HL-60 (cell line): Measurements from ENCODE around the gene LIN52.

ENCODE experiments used
- GABPA ChIP-seq: IDR thresholded peaks from 2 replicates; pipeline ENCODE4 v1.6.1; 2012; ENCODE audit warnings: low read depth
- POLR2AphosphoS5 ChIP-seq: IDR thresholded peaks from 2 replicates; pipeline ENCODE4 v1.6.1; 2012; ENCODE audit warnings: low read depth
- TF ChIP-seq, protein P1 (sequence below): IDR thresholded peaks from one replicate; pipeline ENCODE4 v1.5.1; 2011; ENCODE audit warnings: low read length, control low read depth, inconsistent platforms; ENCODE audit not compliant: insufficient read depth
- TF ChIP-seq, protein P2 (sequence below): IDR thresholded peaks from 2 replicates; pipeline ENCODE4 v1.6.1; 2012; ENCODE audit warnings: low read depth; ENCODE audit not compliant: insufficient replicate concordance

DNA sequence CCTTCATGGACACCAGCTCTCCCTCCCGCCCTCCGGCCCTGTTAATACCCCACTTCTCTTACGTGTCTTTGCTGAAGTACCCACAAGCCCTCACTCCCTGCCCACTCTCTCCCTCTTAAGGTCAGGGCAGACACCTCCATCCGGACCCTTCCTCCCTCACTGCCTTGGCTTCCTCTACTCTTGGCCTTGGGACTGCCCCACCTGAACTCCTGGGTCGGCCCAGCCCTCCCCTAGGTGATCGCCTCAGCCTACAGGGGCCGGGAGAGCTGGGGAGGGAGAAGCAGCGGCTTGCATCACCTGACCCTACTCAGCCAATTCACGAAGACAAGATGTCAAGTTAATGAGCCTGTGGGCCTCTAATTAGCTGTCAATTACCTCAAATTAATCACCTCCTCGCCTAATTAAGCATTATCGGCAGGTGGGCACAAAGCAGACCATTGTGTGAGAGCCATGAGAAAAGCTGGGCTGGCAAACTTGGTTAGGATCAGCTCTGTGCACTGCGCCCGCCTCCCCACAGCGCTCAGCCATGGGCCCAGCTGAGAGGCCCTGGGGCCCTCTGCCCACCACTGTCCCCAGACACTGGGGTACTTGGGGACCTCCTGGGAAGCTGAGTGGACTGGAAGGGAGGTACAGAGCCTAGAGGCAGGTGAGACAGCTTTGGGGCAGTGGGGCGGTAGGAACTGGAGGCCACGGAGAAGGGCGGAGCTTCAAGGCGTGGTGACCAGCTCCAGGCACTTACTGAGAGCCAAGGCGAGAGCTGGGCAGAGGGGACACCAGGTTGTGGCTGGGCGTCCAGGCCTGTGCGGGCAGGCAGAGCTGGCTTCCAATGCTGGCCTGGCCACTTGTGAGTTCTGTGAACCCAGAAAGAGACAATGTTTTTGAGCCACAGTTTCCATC lies 129.4 kb downstream of the LIN52 start:
- TF ChIP-seq, protein P1, sequence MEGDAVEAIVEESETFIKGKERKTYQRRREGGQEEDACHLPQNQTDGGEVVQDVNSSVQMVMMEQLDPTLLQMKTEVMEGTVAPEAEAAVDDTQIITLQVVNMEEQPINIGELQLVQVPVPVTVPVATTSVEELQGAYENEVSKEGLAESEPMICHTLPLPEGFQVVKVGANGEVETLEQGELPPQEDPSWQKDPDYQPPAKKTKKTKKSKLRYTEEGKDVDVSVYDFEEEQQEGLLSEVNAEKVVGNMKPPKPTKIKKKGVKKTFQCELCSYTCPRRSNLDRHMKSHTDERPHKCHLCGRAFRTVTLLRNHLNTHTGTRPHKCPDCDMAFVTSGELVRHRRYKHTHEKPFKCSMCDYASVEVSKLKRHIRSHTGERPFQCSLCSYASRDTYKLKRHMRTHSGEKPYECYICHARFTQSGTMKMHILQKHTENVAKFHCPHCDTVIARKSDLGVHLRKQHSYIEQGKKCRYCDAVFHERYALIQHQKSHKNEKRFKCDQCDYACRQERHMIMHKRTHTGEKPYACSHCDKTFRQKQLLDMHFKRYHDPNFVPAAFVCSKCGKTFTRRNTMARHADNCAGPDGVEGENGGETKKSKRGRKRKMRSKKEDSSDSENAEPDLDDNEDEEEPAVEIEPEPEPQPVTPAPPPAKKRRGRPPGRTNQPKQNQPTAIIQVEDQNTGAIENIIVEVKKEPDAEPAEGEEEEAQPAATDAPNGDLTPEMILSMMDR, result no peak
- TF ChIP-seq POLR2AphosphoS5 (no peak), GABPA (no peak)
- TF ChIP-seq, protein P2, sequence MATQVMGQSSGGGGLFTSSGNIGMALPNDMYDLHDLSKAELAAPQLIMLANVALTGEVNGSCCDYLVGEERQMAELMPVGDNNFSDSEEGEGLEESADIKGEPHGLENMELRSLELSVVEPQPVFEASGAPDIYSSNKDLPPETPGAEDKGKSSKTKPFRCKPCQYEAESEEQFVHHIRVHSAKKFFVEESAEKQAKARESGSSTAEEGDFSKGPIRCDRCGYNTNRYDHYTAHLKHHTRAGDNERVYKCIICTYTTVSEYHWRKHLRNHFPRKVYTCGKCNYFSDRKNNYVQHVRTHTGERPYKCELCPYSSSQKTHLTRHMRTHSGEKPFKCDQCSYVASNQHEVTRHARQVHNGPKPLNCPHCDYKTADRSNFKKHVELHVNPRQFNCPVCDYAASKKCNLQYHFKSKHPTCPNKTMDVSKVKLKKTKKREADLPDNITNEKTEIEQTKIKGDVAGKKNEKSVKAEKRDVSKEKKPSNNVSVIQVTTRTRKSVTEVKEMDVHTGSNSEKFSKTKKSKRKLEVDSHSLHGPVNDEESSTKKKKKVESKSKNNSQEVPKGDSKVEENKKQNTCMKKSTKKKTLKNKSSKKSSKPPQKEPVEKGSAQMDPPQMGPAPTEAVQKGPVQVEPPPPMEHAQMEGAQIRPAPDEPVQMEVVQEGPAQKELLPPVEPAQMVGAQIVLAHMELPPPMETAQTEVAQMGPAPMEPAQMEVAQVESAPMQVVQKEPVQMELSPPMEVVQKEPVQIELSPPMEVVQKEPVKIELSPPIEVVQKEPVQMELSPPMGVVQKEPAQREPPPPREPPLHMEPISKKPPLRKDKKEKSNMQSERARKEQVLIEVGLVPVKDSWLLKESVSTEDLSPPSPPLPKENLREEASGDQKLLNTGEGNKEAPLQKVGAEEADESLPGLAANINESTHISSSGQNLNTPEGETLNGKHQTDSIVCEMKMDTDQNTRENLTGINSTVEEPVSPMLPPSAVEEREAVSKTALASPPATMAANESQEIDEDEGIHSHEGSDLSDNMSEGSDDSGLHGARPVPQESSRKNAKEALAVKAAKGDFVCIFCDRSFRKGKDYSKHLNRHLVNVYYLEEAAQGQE, result no peak
